ENCODE data around the gene CC2D2B. TPM values are rescaled to one million over a fixed set of nuclear protein-coding genes. Genes with fewer than 3 reads are reported as not detected.

The CC2D2B gene
- total and polyA plus RNA-seq, 2 of the 13 experiments (the other 11 are each of a cell fraction or from before 2014, with no cell fraction given) = 0.20 TPM; not detected in 1

- TF ChIP-seq RERE (CRISPR knock-in tag; IDR thresholded peaks at IDR 0.05; ENCODE audit: low read depth) = no peak
- TF ChIP-seq NFATC3 (CRISPR knock-in tag; IDR thresholded peaks at IDR 0.05) = 0 out of 2 replicates have a peak, but pooled peaks have one; percentile 1
- TF ChIP-seq ZNF33B (CRISPR knock-in tag; IDR thresholded peaks at IDR 0.05) = no peak
- TF ChIP-seq ZSCAN9 (CRISPR knock-in tag; IDR thresholded peaks at IDR 0.05; ENCODE audit: borderline replicate concordance) = peak; percentile 82; the same call in 1 of the 2 replicates
- no peak for TF ChIP-seq HNRNPK (IDR thresholded peaks at IDR 0.05; ENCODE audit: low read depth, low read length, poor library complexity, severe bottlenecking)
- no peak for TF ChIP-seq TRIM24 (CRISPR knock-in tag; IDR thresholded peaks at IDR 0.05)
- no peak; the same call in 1 of the 2 replicates for TF ChIP-seq ZNF367 (CRISPR knock-in tag; IDR thresholded peaks at IDR 0.05; ENCODE audit: borderline replicate concordance)
- TF ChIP-seq HNF1A (IDR thresholded peaks at IDR 0.05; ENCODE audit: low read depth) = no peak
- peak; percentile 55; the same call in 1 of the 2 replicates for TF ChIP-seq HNF1A (CRISPR knock-in tag; IDR thresholded peaks at IDR 0.05; ENCODE audit: borderline replicate concordance)
- TF ChIP-seq ZBTB2 (CRISPR knock-in tag; IDR thresholded peaks at IDR 0.05; ENCODE audit: low read depth) = no peak
- TF ChIP-seq CENPBD1 (CRISPR knock-in tag; IDR thresholded peaks at IDR 0.05; ENCODE audit: borderline replicate concordance, low read depth) = no peak
- TF ChIP-seq SMARCC2 (IDR thresholded peaks at IDR 0.05) = no peak
- TF ChIP-seq HDAC6 (IDR thresholded peaks at IDR 0.05; ENCODE audit: low read depth, low read length) = no peak
- TF ChIP-seq HMG20A (CRISPR knock-in tag; IDR thresholded peaks at IDR 0.05; ENCODE audit: borderline replicate concordance) = no peak
- TF ChIP-seq THYN1 (CRISPR knock-in tag; IDR thresholded peaks at IDR 0.05; ENCODE audit: borderline replicate concordance, low read depth) = peak; percentile 21; the same call in 1 of the 2 replicates
- no peak for TF ChIP-seq ZNF660 (CRISPR knock-in tag; IDR thresholded peaks at IDR 0.05; ENCODE audit: borderline replicate concordance, low read depth)
- TF ChIP-seq PHB2 (IDR thresholded peaks at IDR 0.05; ENCODE audit: partially characterized antibody) = no peak
Measured at GRCh38 chr10:95907456-95908253, at the start of gene CC2D2B (continued).
